Common myeloid progenitor, CD34-positive (primary cell): ENCODE results near the gene SHMT2. TPM values are rescaled to one million over a fixed set of nuclear protein-coding genes. Genes with fewer than 3 reads are reported as not detected.

Experiments used
- CTCF ChIA-PET: fragments of 350-600 bp; sonication (Branson Sonifier 250); formaldehyde crosslinking; loops from one replicate; lab custom pipeline; 2021; ENCODE audit warnings: antibody characterized with exemption; lab: Charles Lee
- POLR2A ChIA-PET: fragments of 350-600 bp; sonication (Branson Sonifier 250); formaldehyde crosslinking; loops from one replicate; lab custom pipeline; 2021; ENCODE audit warnings: antibody characterized with exemption; lab: Charles Lee
- DNase-seq, 3 donors: peaks; one replicate each; pipeline versions ENCODE4 v3.0.0 to v3.0.0-alpha.2; 2013
- H3K27ac ChIP-seq, 2 experiments: 1 replicate in 1 of 2; 2 replicates in 1 of 2; pipeline ENCODE4 v1.7.0; 2013; ENCODE audit warnings: inconsistent platforms in 2 of 2, low read length in 2 of 2, mild to moderate bottlenecking in 2 of 2, low read depth in 1 of 2, moderate library complexity in 1 of 2; ENCODE audit not compliant: severe bottlenecking in 2 of 2, insufficient read depth in 1 of 2, poor library complexity in 1 of 2
- H3K27me3 ChIP-seq, 5 experiments: replicated peaks in 2 of 5; 1 replicate in 3 of 5; 2 replicates in 2 of 5; pipeline versions ENCODE4 v1.6.1 to v1.7.0; 2013; ENCODE audit warnings: low read length in 4 of 5, mild to moderate bottlenecking in 2 of 5, moderate library complexity in 2 of 5, inconsistent platforms in 1 of 5; ENCODE audit not compliant: insufficient read depth in 5 of 5, control insufficient read depth in 4 of 5
- H3K36me3 ChIP-seq, 4 experiments: 1 replicate in 2 of 4; 2 replicates in 2 of 4; pipeline versions ENCODE4 v1.6.1 to v1.7.0; 2013; ENCODE audit warnings: low read length in 3 of 4, control low read depth in 1 of 4, mild to moderate bottlenecking in 1 of 4; ENCODE audit not compliant: control insufficient read depth in 4 of 4, insufficient read depth in 4 of 4
- H3K4me1 ChIP-seq, 4 experiments: 1 replicate in 3 of 4; 2 replicates in 1 of 4; pipeline versions ENCODE4 v1.6.1 to v1.7.1; 2013; ENCODE audit warnings: low read length in 3 of 4, mild to moderate bottlenecking in 3 of 4, control low read depth in 1 of 4, inconsistent platforms in 1 of 4, moderate library complexity in 1 of 4; ENCODE audit not compliant: control insufficient read depth in 4 of 4, insufficient read depth in 4 of 4; ENCODE audit errors: control extremely low read depth in 1 of 4
- H3K4me3 ChIP-seq, 7 experiments: 1 replicate in 4 of 7; 2 replicates in 3 of 7; pipeline versions ENCODE4 v1.5.1 to v1.7.0; 2013; ENCODE audit warnings: mild to moderate bottlenecking in 7 of 7, low read length in 6 of 7, moderate library complexity in 6 of 7, inconsistent platforms in 2 of 7, low read depth in 2 of 7, control low read depth in 1 of 7; ENCODE audit not compliant: insufficient read depth in 4 of 7, control insufficient read depth in 1 of 7; ENCODE audit errors: extremely low read depth in 1 of 7
- H3K9me3 ChIP-seq, 5 experiments: 1 replicate in 4 of 5; 2 replicates in 1 of 5; pipeline versions ENCODE4 v1.6.1 to v1.7.1; 2013; ENCODE audit warnings: low read length in 4 of 5, mild to moderate bottlenecking in 2 of 5, inconsistent platforms in 1 of 5, low read depth in 1 of 5, moderate library complexity in 1 of 5; ENCODE audit not compliant: control insufficient read depth in 4 of 5, insufficient read depth in 2 of 5; ENCODE audit errors: control extremely low read depth in 1 of 5
- WGBS: methylation state at CpG from one replicate; pipeline ENCODE4 v1.1.5; 2013; ENCODE audit not compliant: insufficient coverage; 5-methylcytosine and 5-hydroxymethylcytosine counted together
- polyA plus RNA-seq: library from polyadenylated mRNA; unstranded; fragments of 120-200 nt; gene quantifications from one replicate; pipeline ENCODE4 v1.2.1, GENCODE V29; 2013

Gene SHMT2
- 78.6 TPM for polyA plus RNA-seq

GRCh38 chr12:57229634-57230380 lies at the start of gene SHMT2:
Gene SHMT2, plus strand, starts transcription at chr12:57229711. Its CDS starts 68 bp downstream, at chr12:57229779.
- peak; percentile 88 to 93 (median 89) for DNase-seq
- H3K4me3 ChIP-seq = peak within 1 kb of the TSS; percentile 55 to 92 (median 79)
- ChIA-PET CTCF (interaction anchor here (0.8 to 13.6 kb wide), 10 partner anchors 8 to 106 kb away, joined by 3 to 326 read pairs (median 3); partner anchors contain the start of genes NXPH4 and STAC3), POLR2A (no interaction called here)
- peaks cover 7 to 36% (median 15%) of the 10 kb centered on the region in 5 experiments for H3K27me3 ChIP-seq
- peaks cover 9 to 56% (median 48%) of the 10 kb centered on the region in 4 experiments for H3K4me1 ChIP-seq
- no peaks in the 10 kb centered on the region for H3K9me3 ChIP-seq
- peak within 1 kb of the TSS in 1 of 2 experiments; percentile 75 for H3K27ac ChIP-seq
- H3K36me3 ChIP-seq = peaks cover 10 to 40% (median 27%) of the 10 kb centered on the region in 4 experiments
- 0% methylated on average over 34 of the region's 42 CpGs for WGBS

- Histone ChIP-seq H3K27me3 (peaks cover 0 to 3% (median 0%) of the 10 kb centered on the region in 5 experiments), H3K9me3 (no peaks in the 10 kb centered on the region), H3K36me3 (no peaks in the 10 kb centered on the region), H3K27ac (no peak overlapping the region), H3K4me1 (no peaks in the 10 kb centered on the region), H3K4me3 (no peak overlapping the region)
- DNase-seq = no peak
- 98% methylated on average over 20 of the region's 20 CpGs for WGBS
- CTCF ChIA-PET = interaction anchor here (0.6 to 18.6 kb wide), 10 partner anchors 5 to 110 kb away, joined by 3 to 350 read pairs (median 17); partner anchors contain the start of genes LRP1, LRP1-AS and STAT6
- POLR2A ChIA-PET = interaction anchor here (1.2 kb wide), 1 partner anchor 12 kb away, joined by 4 read pairs; no protein-coding TSS in a partner anchor
Measured at GRCh38 chr12:57180321-57180989, 49.1 kb upstream of the SHMT2 start.

GRCh38 chr12:57181072-57181471 lies 48.4 kb upstream of the SHMT2 start:
- POLR2A ChIA-PET = interaction anchor here (1.2 kb wide), 1 partner anchor 13 kb away, joined by 4 read pairs; no protein-coding TSS in a partner anchor

GRCh38 chr12:57181561-57182155 lies 47.9 kb upstream of the SHMT2 start:
- no peak overlapping the region for H3K27ac ChIP-seq
- DNase-seq = no peak
- peaks cover 0 to 3% (median 0%) of the 10 kb centered on the region in 5 experiments for H3K27me3 ChIP-seq
- H3K4me1 ChIP-seq = no peaks in the 10 kb centered on the region
- WGBS = 92% methylated on average over 4 of the region's 5 CpGs
- H3K36me3 ChIP-seq = no peaks in the 10 kb centered on the region
- CTCF ChIA-PET = interaction anchor here (1.4 to 18.6 kb wide), 9 partner anchors 4 to 171 kb away, joined by 3 to 350 read pairs (median 20); partner anchors contain the start of genes LRP1, LRP1-AS and STAT6
- H3K4me3 ChIP-seq = no peak overlapping the region
- no peaks in the 10 kb centered on the region for H3K9me3 ChIP-seq
- POLR2A ChIA-PET = no interaction called here

More at GRCh38 chr12:57181072-57181471, 48.4 kb upstream of the SHMT2 start:
- Histone ChIP-seq H3K4me1 (no peaks in the 10 kb centered on the region), H3K9me3 (no peaks in the 10 kb centered on the region), H3K4me3 (no peak overlapping the region), H3K27me3 (peaks cover 0 to 3% (median 0%) of the 10 kb centered on the region in 5 experiments), H3K36me3 (no peaks in the 10 kb centered on the region), H3K27ac (no peak overlapping the region)
- CTCF ChIA-PET = interaction anchor here (0.6 to 18.6 kb wide), 10 partner anchors 4 to 170 kb away, joined by 3 to 350 read pairs (median 17); partner anchors contain the start of genes LRP1, LRP1-AS and STAT6
- DNase-seq = no peak
- 91% methylated on average over 7 of the region's 9 CpGs for WGBS

GRCh38 chr12:57182918-57183575 lies 46.5 kb upstream of the SHMT2 start:
- no peak overlapping the region for H3K4me3 ChIP-seq
- WGBS = 64% methylated on average over 10 of the region's 13 CpGs
- H3K27me3 ChIP-seq = peaks cover 0 to 3% (median 0%) of the 10 kb centered on the region in 5 experiments
- H3K36me3 ChIP-seq = no peaks in the 10 kb centered on the region
- H3K4me1 ChIP-seq = no peaks in the 10 kb centered on the region
- no peak overlapping the region for H3K27ac ChIP-seq
- no peaks in the 10 kb centered on the region for H3K9me3 ChIP-seq
- DNase-seq = peak; percentile 49 to 75 (median 63)
- CTCF ChIA-PET = interaction anchor here (0.7 to 18.6 kb wide), 13 partner anchors 8 to 188 kb away, joined by 3 to 350 read pairs (median 4); partner anchors contain the start of genes LRP1, MYO1A and STAT6
- POLR2A ChIA-PET = interaction anchor here (0.6 to 1.3 kb wide), 2 partner anchors 58 to 72 kb away, joined by 3 to 4 read pairs; partner anchors contain the start of gene STAT6
